Measurements from ENCODE around the gene ZNF101. TPM values are rescaled to one million over a fixed set of nuclear protein-coding genes. Genes with fewer than 3 reads are reported as not detected.
A peak's percentile ranks its signal among the peaks of the same experiment; 100 is the strongest.

ZNF101 gene
- total RNA-seq, 1 experiment from 2014 or later: 12.8 TPM

DNA sequence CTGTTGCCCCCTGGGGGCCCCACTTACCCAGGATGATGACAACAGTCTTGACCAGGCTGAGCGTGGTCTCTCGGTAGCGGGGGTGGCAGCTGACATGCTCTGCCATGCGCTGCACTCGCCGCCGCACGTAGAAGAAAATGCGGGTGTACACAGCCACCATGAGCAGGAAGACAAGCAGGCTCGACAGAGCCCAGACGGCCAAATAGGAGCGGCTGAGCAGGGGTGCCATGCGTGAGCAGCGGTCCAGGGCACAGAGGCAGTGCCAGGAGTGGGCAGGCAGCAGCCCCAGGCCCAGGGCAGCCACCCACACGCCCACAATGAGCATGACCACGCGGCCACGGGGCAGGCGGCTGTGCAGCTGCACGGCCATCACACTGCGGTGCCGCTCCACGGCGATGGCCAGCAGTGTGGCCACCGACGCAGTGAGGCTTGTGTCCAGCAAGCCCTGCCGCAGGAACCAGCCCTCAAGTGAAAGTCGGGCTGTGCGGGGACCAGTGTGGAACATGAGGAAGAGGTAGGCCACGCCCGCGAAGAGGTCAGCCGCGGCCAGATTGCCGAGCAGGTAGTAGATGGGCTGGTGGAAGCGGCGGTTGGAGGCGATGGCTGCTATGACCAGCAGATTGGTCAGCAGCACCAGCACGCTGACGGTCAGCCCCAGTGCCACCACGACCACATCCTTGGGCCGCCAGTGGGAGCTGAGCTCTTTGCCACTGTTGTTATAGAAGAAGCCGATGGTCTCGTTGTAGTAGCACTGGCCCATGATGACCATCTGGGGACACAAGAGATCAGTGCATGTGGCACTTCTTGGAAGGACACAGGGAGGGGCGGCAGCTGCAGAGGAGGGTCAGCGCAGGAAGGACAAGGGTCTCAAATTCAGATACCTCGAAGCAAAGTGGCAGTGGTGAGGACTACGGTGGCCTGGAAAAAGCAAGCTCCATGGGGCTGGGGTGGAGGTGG, 41.8 kb upstream of the ZNF101 start:
- CTCF ChIA-PET: no interaction called here

More for the DNA sequence above, 41.8 kb upstream of the ZNF101 start:
- H3K27me3 ChIP-seq (ENCODE audit: insufficient read depth, low read length): no peaks in the 10 kb centered on the region
- peaks cover 10% of the 10 kb centered on the region; the same call in 1 of the 2 replicates for H3K79me2 ChIP-seq (ENCODE audit: insufficient read depth, low read length)
- H2AFZ ChIP-seq (ENCODE audit: low read depth, low read length, poor library complexity, severe bottlenecking): no peak overlapping the region
- no peaks in the 10 kb centered on the region for H4K20me1 ChIP-seq (ENCODE audit: insufficient read depth)
- no peaks in the 10 kb centered on the region for H3K9me2 ChIP-seq (ENCODE audit: insufficient read depth)
- TF ChIP-seq SRF (IDR thresholded peaks at IDR 0.05; ENCODE audit: low read depth): no peak
- TF ChIP-seq ELF1 (IDR thresholded peaks at IDR 0.05; ENCODE audit: borderline replicate concordance, low read depth): no peak
- no peak for TF ChIP-seq POLR2A (IDR thresholded peaks at IDR 0.05; ENCODE audit: borderline replicate concordance, extremely low read depth, insufficient read depth, insufficient read length)
- TF ChIP-seq, protein P1, sequence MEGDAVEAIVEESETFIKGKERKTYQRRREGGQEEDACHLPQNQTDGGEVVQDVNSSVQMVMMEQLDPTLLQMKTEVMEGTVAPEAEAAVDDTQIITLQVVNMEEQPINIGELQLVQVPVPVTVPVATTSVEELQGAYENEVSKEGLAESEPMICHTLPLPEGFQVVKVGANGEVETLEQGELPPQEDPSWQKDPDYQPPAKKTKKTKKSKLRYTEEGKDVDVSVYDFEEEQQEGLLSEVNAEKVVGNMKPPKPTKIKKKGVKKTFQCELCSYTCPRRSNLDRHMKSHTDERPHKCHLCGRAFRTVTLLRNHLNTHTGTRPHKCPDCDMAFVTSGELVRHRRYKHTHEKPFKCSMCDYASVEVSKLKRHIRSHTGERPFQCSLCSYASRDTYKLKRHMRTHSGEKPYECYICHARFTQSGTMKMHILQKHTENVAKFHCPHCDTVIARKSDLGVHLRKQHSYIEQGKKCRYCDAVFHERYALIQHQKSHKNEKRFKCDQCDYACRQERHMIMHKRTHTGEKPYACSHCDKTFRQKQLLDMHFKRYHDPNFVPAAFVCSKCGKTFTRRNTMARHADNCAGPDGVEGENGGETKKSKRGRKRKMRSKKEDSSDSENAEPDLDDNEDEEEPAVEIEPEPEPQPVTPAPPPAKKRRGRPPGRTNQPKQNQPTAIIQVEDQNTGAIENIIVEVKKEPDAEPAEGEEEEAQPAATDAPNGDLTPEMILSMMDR (IDR thresholded peaks at IDR 0.05 in 2 of 3, conservative IDR thresholded peaks at IDR 0.05 in 1 of 3; ENCODE audit: borderline replicate concordance in 1 of 3, insufficient read depth in 1 of 3, low read depth in 2 of 3, low read length in 2 of 3): no peak
- TF ChIP-seq SP1 (IDR thresholded peaks at IDR 0.05; ENCODE audit: low read depth): no peak
- TF ChIP-seq CBX3 (IDR thresholded peaks at IDR 0.05; ENCODE audit: low read depth): no peak
- TF ChIP-seq, protein P2, sequence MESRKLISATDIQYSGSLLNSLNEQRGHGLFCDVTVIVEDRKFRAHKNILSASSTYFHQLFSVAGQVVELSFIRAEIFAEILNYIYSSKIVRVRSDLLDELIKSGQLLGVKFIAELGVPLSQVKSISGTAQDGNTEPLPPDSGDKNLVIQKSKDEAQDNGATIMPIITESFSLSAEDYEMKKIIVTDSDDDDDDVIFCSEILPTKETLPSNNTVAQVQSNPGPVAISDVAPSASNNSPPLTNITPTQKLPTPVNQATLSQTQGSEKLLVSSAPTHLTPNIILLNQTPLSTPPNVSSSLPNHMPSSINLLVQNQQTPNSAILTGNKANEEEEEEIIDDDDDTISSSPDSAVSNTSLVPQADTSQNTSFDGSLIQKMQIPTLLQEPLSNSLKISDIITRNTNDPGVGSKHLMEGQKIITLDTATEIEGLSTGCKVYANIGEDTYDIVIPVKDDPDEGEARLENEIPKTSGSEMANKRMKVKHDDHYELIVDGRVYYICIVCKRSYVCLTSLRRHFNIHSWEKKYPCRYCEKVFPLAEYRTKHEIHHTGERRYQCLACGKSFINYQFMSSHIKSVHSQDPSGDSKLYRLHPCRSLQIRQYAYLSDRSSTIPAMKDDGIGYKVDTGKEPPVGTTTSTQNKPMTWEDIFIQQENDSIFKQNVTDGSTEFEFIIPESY (IDR thresholded peaks at IDR 0.05; ENCODE audit: extremely low read depth, insufficient replicate concordance, low read length): no peak
- TF ChIP-seq EZH2phosphoT487 (IDR thresholded peaks at IDR 0.05; ENCODE audit: borderline replicate concordance): no peak
- TF ChIP-seq ZFX (IDR thresholded peaks at IDR 0.05): no peak
- TF ChIP-seq JUND (IDR thresholded peaks at IDR 0.05): no peak
- no peak for TF ChIP-seq EGR1 (IDR thresholded peaks at IDR 0.05; ENCODE audit: low read depth)
- no peak for TF ChIP-seq ZNF274 (IDR thresholded peaks at IDR 0.05; ENCODE audit: low read depth, low read length)
- no peak for TF ChIP-seq YY1 (IDR thresholded peaks at IDR 0.05; ENCODE audit: extremely low read depth, insufficient replicate concordance, low read depth, low read length)
- TF ChIP-seq TCF7L2 (IDR thresholded peaks at IDR 0.05; ENCODE audit: borderline replicate concordance, extremely low read depth, insufficient read depth, insufficient read length): no peak
- TF ChIP-seq CEBPB (IDR thresholded peaks at IDR 0.05; ENCODE audit: low read depth): no peak
- TF ChIP-seq SIN3A (IDR thresholded peaks at IDR 0.05; ENCODE audit: low read depth): no peak
- RAD21 ChIA-PET (ENCODE audit: low non-redundant PET in 1 of 2, low total read pairs in 2 of 2, uncharacterized antibody in 2 of 2, unreplicated experiment in 2 of 2): no interaction called here
- intact Hi-C loops (cut with micrococcal nuclease): no loop called here
- peak overlapping the region; percentile 97 for H3K4me2 ChIP-seq (ENCODE audit: low read length)
- peak overlapping the region; percentile 96 for H3K27ac ChIP-seq (ENCODE audit: low read depth, low read length)
- H3K9me3 ChIP-seq (ENCODE audit: control insufficient read depth in 1 of 2, insufficient read depth in 1 of 2, low read depth in 1 of 2, low read length in 2 of 2): no peaks in the 10 kb centered on the region
- ATAC-seq: no peak
- POLR2A ChIA-PET: no interaction called here
- peak overlapping the region; percentile 92 for H3K9ac ChIP-seq (ENCODE audit: low read length)
- H3K36me3 ChIP-seq (ENCODE audit: control insufficient read depth in 1 of 2, insufficient read depth in 2 of 2, low read length in 2 of 2): peaks cover 5% of the 10 kb centered on the region in 2 experiments; a peak in 2 of 4 replicates
- peak overlapping the region; percentile 67 to 76 for H3K4me3 ChIP-seq (replicated peaks in 1 of 2; ENCODE audit: low read depth in 1 of 2, low read length in 2 of 2)
- no peak for DNase-seq (ENCODE audit: low read depth, low spot score)
- BruUV-seq (replicated peaks): TSS peak; percentile 54
- peaks cover 4 to 22% of the 10 kb centered on the region in 2 experiments for H3K4me1 ChIP-seq (ENCODE audit: control insufficient read depth in 1 of 2, insufficient read depth in 2 of 2, low read length in 2 of 2)
